GM19043 (cell line): Measurements from ENCODE around the gene MARCHF3.
"Not testable (repeated sequence)": the region's sequence is repeated elsewhere in the genome, so short reads cannot be mapped to it uniquely, and the experiment has no call there.

Source experiments
- ATAC-seq: cut with Tn5 transposase; IDR thresholded peaks from one replicate; pipeline ENCODE4 v1.9.1; 2021; ENCODE audit warnings: low read depth; ENCODE audit not compliant: unreplicated experiment

The MARCHF3 gene

DNA sequence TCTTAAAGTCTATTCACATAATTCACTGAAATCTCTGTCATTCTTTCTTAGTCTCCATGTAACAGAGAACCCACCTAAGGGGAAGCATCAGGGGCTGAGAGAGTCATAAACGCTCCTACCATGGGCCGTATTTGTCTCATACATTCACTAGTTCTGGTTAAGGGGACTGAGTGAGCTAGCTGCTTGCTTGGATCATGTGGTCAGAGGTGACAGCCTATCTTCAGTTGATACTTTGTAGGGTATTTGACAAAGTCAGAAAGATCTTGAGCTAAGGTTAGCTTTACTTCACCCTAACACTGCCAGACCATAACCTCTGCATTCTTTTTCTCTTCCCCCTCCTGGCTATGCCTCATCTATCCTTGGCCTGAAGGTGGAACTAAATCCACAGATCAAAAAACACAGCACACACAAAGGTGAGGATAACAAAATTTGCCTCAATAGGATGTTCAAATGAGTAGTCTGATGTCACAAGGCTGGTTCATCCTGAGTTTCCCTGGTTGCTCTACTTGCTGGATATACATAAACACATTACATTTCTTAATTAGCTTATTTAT is 66.5 kb downstream of the MARCHF3 start:
- ATAC-seq = no peak

DNA sequence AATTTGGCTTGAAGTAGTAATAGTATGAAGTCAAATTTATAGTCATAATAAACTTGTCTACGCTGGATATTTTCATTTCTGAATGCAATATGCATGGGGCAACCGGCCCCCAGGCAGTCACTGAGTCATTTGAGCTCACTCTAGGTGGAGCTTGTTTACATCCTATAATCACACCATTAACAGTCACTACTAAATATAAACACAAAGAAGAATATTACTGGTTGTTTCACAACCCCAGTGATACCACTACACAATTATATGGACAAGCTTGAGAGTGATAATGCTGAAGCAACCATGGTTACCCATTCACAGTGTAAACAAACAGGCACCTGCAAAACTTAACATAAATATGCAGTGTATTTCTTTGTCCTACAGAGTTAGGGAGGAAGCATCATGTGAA is 68.7 kb downstream of the MARCHF3 start:
- ATAC-seq = peak; percentile 54

DNA sequence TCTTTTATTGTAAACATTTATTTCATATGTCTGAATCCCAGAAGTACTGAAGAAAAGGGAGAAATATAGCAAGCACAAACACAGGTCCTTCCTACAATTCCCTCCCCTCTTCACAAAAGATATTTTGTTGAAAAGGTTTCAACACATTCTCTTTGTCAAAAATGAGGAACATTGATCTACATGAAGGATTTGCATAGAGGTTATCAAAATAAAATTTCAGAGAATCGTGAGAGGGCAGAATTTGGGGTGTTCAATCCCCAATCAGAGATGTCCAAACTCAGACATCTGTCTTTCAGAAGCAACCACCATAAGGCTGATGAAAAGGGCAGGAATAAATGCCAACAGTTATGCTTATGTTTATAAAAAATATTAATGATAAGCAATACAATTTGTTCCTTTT is 69.2 kb downstream of the MARCHF3 start:
- no peak for ATAC-seq

- ATAC-seq = no peak
Observed at GRCh38 chr5:126959188-126959587, 71.2 kb downstream of the MARCHF3 start.

DNA sequence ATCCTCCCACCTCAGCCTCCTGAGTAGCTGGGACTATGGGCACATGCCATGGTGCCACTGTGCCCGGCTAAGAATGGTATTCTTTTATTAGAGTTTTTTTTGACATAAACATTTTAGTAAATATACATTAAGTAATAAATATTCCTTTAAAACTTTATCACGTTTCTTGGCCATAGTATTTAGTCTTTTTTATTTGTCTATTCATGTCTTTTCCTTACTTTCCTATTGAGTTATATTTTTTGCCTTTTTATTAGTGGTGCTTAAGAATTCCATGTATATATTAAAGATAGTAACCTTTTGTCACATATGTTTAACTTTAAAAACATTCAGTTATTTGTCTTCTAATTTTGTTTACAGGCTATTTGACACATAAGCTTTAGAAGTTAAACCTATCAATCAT is 73.4 kb downstream of the MARCHF3 start:
- ATAC-seq = no peak

- no peak for ATAC-seq
Observed at GRCh38 chr5:126954981-126955380, 75.4 kb downstream of the MARCHF3 start.

GRCh38 chr5:126953640-126954039 is 76.7 kb downstream of the MARCHF3 start:
- no peak for ATAC-seq

DNA sequence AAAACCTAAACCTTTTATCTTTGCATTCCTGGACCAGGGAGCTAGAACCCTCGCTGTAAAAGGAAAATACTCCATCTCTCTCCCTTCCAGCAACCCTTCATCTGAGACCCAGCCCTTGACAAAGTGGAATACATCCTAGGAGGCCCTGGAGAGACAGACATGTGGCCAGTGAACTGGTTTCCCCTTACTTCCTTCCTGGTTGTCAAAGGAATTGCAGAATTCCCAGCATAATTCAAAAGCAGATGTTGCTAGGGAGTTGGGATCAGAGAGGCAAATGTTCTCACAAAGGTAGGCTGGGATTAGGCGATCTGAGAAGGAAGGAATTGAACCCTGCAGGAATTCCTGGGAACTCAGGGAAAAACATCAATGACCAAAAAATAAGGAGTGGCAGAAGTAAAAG is 80.9 kb downstream of the MARCHF3 start:
- ATAC-seq = no peak

GRCh38 chr5:126948453-126948852 is 81.9 kb downstream of the MARCHF3 start:
- no peak for ATAC-seq

DNA sequence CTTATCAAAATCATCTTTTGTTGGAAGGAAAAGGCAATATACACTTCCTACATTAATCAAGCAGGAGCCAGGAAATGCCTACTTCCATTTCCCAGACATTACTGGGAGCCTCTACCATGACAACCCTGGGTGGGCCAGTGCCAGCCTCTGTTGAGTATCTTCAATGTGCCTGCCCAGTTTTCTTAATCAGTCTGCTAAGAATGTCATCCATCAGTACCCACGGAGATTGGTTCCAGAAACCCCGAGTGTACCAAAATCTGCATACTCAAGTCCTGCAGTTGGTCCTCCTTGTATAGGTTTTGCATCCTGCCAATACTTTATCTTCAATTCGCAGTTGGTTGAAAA is 82.4 kb downstream of the MARCHF3 start:
- peak; percentile 11 for ATAC-seq

GRCh38 chr5:126947146-126948010 is 83.0 kb downstream of the MARCHF3 start:
- ATAC-seq = peak; percentile 94

- not testable (repeated sequence) for ATAC-seq
Observed at GRCh38 chr5:126942908-126943307, 87.5 kb downstream of the MARCHF3 start.

DNA sequence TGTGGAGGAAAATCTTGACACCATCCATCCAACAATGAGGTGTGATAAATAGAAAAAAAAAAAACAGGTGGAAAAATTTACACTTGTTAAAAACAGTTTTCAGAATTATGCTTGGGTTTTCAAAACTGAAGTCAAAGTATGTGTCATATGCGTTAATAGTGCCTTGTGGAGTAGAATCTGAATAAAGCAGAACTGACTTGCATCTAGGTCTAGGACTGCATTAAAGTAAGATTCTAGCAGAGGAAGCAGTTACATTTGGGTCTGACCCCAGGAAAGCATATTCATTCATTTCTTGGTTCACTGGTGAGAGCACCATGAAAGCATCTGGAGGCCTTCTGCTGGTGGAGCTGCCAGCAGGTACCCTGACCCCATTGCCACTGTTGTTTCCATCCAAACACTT is 89.0 kb downstream of the MARCHF3 start:
- no peak for ATAC-seq

DNA sequence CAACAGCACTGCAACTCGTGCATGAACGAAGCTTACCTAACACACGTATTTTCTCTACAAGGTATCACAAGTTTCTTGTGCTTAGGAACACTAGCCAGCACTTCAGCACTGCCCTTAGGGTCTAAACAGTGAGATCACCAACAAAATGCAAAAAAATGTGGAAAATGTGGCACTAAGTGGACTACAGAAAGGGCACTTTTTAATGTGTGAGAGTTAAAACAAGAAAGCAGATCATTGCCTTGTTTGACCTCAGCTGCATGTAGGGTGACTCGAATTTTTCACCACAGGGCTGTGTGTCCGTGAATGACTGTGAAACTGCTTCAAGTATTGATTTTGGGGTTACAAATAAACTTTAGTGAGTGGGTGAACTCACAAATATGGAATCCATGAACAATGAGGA is 90.5 kb downstream of the MARCHF3 start:
- ATAC-seq = no peak

GRCh38 chr5:126938466-126938865 is 91.9 kb downstream of the MARCHF3 start:
- no peak for ATAC-seq

DNA sequence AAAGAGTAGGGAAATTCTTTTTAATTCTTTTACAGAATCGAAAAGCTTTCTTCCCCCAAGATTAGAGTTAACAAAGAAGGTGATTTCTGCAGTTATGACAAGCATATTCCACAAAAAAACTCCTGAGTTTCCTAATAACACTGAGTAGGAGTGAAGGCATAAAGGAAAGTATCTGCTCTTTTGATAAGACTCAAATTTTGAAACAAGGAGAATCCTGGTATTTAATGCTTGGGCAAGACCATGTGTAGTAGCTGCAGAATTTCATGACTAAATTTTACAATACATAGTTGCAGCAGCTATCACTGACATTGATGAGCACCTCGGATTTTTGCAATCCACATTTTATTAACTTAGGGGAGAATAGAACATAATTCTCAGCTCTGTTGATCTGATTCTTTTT is 92.6 kb downstream of the MARCHF3 start:
- ATAC-seq = no peak

- ATAC-seq = no peak
Observed at GRCh38 chr5:126936775-126937418, 93.5 kb downstream of the MARCHF3 start.

DNA sequence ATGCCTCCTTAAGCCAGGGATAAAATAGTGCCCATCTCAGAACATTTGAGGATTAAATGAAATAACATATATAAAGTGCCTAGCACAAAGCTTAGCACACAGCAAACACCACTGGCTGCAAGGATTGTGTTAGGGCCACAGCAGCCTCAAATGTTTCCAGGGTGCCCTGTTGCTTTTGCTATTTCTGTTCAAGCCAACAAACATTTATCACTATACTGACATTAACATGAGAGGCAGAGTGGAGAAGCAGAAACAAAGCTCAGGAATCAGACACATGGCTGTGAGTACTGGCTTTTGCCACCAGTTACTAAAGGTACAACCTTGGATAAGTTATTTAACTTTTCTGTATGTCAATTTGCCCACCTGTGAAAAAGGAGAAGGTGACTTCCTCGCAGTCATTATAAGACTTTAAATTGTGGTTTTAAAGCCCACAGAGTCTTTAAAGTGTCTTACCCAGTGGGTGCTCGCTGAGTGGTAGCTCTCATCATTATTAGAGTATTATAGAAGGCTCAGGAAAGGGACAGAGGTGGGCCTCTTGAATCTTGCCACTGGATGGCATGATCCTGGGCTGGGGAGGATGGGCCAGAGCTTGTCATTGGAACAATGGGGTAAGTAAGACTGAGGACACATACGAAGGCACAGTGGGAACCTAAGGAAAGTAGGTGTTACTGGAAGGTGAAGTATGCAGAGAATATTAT is 98.2 kb downstream of the MARCHF3 start:
- no peak for ATAC-seq

GRCh38 chr5:126928041-126928440 is 102.3 kb downstream of the MARCHF3 start:
- no peak for ATAC-seq

- no peak for ATAC-seq
Observed at GRCh38 chr5:126927429-126927828, 102.9 kb downstream of the MARCHF3 start.

GRCh38 chr5:126926187-126926586 is 104.2 kb downstream of the MARCHF3 start:
- ATAC-seq = no peak
